Measurements from ENCODE around the gene SOAT1.

DNA sequence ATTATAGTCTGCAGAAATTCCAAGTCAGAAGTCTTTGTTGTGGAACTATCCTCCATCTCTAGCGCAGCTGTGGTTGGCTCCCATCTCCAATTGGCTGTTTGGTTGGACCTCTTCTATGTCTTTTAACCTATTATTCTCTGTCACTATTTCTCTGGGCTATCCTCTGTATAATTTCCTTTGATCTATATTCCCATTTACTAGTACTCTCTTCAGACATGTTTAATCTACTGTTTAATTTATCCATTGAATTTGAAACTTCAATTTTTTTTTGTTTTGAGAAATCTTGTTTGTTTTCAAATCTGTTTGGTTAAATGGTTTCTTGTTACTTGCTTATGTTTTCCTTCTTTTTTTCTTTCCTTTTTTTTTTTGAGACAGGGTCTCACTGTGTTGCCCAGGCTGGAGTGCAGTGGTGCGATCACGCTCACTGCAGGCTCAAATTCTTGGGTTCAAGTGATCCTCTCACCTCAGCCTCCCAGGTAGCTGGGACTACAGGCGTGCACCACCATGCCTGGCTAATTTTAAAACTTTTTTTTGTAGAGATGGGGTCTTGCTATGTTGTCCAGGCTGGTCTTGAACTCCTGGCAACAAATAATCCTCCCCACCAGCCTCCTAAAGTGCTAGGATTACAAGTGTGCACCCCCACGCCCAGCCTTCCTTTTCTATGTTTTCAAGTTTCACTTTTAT lies 28.1 kb downstream of the SOAT1 start:
- TF ChIP-seq TCF12 (IDR thresholded peaks at IDR 0.05; ENCODE audit: low read depth, low read length) (no peak), MAFK (IDR thresholded peaks at IDR 0.05; ENCODE audit: low read depth, low read length) (no peak), SUZ12 (IDR thresholded peaks at IDR 0.05; ENCODE audit: low read length) (no peak), JUN (IDR thresholded peaks at IDR 0.05; ENCODE audit: low read depth, low read length) (no peak), NRF1 (IDR thresholded peaks at IDR 0.05; ENCODE audit: low read depth, low read length) (no peak), ZNF274 (IDR thresholded peaks at IDR 0.05; ENCODE audit: borderline replicate concordance, extremely low read depth, low read length) (no peak)
- TF ChIP-seq, protein P1, sequence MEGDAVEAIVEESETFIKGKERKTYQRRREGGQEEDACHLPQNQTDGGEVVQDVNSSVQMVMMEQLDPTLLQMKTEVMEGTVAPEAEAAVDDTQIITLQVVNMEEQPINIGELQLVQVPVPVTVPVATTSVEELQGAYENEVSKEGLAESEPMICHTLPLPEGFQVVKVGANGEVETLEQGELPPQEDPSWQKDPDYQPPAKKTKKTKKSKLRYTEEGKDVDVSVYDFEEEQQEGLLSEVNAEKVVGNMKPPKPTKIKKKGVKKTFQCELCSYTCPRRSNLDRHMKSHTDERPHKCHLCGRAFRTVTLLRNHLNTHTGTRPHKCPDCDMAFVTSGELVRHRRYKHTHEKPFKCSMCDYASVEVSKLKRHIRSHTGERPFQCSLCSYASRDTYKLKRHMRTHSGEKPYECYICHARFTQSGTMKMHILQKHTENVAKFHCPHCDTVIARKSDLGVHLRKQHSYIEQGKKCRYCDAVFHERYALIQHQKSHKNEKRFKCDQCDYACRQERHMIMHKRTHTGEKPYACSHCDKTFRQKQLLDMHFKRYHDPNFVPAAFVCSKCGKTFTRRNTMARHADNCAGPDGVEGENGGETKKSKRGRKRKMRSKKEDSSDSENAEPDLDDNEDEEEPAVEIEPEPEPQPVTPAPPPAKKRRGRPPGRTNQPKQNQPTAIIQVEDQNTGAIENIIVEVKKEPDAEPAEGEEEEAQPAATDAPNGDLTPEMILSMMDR (IDR thresholded peaks at IDR 0.05; ENCODE audit: control extremely low read depth in 1 of 3, insufficient read depth in 1 of 3, low read depth in 1 of 3, low read length in 3 of 3), result no peak
